ENCODE measurements around the gene AGTRAP. TPM values are rescaled to one million over a fixed set of nuclear protein-coding genes. Genes with fewer than 3 reads are reported as not detected.

The AGTRAP gene
- total and polyA plus RNA-seq, 12 donors, result 23.4 to 104 (median 45.1) TPM

DNA sequence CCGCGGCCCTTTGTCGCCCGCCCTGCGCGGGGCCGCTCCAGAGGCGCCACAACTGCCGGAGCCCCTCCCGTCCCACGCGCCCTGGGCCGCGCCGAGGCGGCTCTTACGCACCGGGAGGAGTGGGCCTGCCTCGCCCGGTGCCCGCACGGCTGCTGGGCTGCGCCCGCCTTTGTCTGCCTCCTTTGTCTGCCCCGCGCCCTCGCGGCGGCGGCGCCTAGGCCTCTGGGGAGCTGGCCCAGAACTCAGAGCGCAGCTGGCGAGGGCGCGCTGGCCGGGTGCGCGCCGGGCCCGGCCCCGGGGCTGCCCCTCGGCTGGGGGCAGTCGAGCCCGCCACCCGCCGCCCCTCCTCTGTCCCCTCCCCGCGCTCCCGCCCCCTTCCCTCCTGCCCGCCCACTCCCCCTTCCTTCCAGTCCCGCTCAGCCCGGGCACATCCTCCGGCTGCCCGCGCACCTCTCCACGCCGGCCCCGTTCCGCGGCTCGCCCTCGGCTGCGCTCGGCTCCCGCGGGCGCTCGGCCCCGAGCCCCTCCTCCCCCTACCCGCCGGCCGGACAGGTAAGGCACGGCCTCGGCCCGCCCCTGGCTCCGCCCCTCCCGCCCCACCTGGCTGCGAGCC is 44.5 kb upstream of the AGTRAP start, which contains the start of gene DRAXIN:
Gene DRAXIN (plus strand): TSS at position 409 of the 613 bp plus-strand sequence. CDS start 14,549 bp downstream, outside the sequence.
- DNase-seq, result no peak
- Histone ChIP-seq H3K4me3 (peak within 1 kb of the TSS in 1 of 4 donors; percentile 7), H3K27me3 (peaks cover 43% of the 10 kb centered on the region)

DNA sequence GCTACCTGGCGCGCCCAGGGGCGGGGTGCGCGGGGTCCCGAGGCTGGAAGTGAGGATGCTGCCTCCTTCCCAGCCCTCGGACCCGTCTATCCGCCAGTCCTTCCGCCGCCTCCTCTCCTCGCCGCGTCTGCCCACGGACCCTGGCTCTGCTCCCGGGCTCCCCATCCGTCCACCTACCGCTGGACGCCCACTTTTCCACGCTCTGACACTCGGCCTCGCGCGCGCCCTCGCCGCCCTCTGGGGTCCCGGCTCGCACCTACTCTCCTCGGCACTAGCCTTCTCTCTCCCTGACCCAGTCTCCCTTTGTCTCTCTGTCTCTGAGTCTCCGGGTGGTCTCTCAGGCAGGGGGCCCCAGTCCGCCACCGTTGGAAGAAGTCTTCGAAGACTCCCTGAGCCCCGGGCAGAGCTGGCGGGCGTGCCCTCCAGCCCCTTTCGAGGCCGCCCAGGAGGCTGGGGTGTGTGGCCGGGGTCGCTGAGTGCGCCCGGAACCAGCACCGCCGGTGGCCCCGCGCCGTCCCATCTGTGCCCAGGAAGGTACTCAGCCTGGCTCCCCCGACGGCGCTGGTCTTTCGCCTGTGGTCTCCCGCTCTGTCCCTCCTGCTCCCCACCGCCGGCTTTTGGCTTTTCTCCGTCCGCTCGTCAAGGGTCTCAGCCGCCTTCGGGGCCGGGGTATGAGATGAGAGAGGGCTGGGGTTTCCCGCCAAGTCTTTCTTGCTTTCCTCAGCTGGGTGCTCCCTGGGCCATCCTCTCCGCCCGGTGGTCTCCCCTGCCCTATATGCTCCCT is 43.8 kb upstream of the AGTRAP start:
- DNase-seq, result no peak
- WGBS, 4 donors, result 3 to 8% (median 6%) methylated on average over 7 to 64 of the region's 64 CpGs
- H3K27me3 ChIP-seq, result peaks cover 43% of the 10 kb centered on the region
- no peaks in the 10 kb centered on the region for H3K36me3 ChIP-seq (replicated peaks in 1 of 2)
- H3K4me3 ChIP-seq, result no peak overlapping the region
- no peak overlapping the region for H3K27ac ChIP-seq
- intact Hi-C loops (cut with DNase I), result no loop called here
- no peaks in the 10 kb centered on the region for H3K9me3 ChIP-seq (replicated peaks in 1 of 3)
- H3K4me1 ChIP-seq (replicated peaks in 1 of 2), result peaks cover 0 to 13% of the 10 kb centered on the region in 2 donors
- TF ChIP-seq, protein P1, sequence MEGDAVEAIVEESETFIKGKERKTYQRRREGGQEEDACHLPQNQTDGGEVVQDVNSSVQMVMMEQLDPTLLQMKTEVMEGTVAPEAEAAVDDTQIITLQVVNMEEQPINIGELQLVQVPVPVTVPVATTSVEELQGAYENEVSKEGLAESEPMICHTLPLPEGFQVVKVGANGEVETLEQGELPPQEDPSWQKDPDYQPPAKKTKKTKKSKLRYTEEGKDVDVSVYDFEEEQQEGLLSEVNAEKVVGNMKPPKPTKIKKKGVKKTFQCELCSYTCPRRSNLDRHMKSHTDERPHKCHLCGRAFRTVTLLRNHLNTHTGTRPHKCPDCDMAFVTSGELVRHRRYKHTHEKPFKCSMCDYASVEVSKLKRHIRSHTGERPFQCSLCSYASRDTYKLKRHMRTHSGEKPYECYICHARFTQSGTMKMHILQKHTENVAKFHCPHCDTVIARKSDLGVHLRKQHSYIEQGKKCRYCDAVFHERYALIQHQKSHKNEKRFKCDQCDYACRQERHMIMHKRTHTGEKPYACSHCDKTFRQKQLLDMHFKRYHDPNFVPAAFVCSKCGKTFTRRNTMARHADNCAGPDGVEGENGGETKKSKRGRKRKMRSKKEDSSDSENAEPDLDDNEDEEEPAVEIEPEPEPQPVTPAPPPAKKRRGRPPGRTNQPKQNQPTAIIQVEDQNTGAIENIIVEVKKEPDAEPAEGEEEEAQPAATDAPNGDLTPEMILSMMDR (IDR thresholded peaks at IDR 0.05), result no peak
- TF ChIP-seq POLR2A (IDR thresholded peaks at IDR 0.05), result no peak

More for the DNA sequence above, 44.5 kb upstream of the AGTRAP start, which contains the start of gene DRAXIN:
- WGBS, 4 donors, result 0 to 1% (median 1%) methylated on average over 10 to 74 of the region's 78 CpGs; no CpG with 5 or more reads in 1 of the 4 donors
- intact Hi-C loops (cut with DNase I), result no loop called here
- TF ChIP-seq, protein P1 (IDR thresholded peaks at IDR 0.05), result no peak
- TF ChIP-seq POLR2A (IDR thresholded peaks at IDR 0.05), result no peak
- H3K36me3 ChIP-seq (replicated peaks in 1 of 2), result no peaks in the 10 kb centered on the region
- H3K27ac ChIP-seq, result no peak within 1 kb of the TSS
- no peaks in the 10 kb centered on the region for H3K9me3 ChIP-seq (replicated peaks in 1 of 3)
- H3K4me1 ChIP-seq (replicated peaks in 1 of 2), result peaks cover 0 to 13% of the 10 kb centered on the region in 2 donors

DNA sequence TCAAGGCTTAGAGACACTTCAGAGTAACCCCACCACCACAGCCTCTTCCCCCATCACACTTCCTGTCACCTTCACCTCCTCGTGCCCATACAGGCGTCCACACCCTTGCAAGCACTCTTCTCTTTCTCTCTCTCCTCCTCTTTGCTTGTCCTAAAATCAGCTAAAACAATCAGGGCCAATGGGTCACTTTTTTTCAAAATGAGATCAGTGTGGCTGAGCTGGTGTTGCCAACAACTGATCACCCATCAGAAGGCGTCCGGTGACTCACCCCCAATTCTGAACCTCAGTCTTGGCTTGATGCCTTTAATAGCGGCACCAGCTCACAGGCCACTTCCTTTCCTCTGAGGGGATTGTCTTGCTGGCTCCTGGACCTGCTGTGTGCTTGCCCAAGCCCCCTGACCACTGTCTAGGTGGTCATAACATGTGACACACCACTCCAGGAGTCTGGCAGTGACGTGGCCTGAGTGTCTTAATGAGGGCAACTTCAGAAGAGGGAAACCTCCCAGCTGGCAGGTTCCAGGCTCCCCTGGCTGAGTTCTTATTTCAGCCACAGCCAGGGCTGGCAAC is 42.8 kb upstream of the AGTRAP start:
- Histone ChIP-seq H3K4me1 (replicated peaks in 1 of 2) (peaks cover 0 to 13% of the 10 kb centered on the region in 2 donors), H3K27ac (no peak overlapping the region), H3K9me3 (replicated peaks in 1 of 3) (no peaks in the 10 kb centered on the region), H3K4me3 (no peak overlapping the region), H3K27me3 (peaks cover 43% of the 10 kb centered on the region), H3K36me3 (replicated peaks in 1 of 2) (no peaks in the 10 kb centered on the region)
- intact Hi-C loops (cut with DNase I), result no loop called here
- TF ChIP-seq, protein P1 (IDR thresholded peaks at IDR 0.05), result no peak
- TF ChIP-seq POLR2A (IDR thresholded peaks at IDR 0.05), result no peak
- peak; percentile 50 to 79 (median 79) for DNase-seq
- WGBS, 4 donors, result 6 to 15% (median 8%) methylated on average over 5 to 6 of the region's 6 CpGs

DNA sequence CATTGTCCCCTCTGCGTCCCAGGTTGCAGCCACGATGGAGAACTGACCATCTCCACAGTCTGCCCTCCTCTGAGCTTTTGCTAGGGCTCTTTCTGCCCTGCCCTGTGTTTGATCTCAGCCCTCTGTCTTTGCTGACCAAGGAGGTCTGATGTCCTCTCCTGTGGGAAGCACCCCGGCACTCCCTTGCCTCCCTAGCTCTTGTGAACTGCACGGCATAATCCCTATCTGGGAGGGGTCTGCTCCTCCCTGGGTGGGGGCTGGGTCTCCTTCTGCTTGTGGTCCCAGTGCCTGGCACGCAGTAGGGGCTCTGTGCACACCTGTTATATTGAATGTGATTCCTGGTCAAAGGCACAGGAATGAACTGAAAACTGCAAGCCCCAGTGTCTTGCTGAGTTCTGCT is 42.0 kb upstream of the AGTRAP start:
- 65 to 79% (median 71%) methylated on average over 4 to 5 of the region's 5 CpGs for WGBS, 4 donors
- H3K27me3 ChIP-seq, result peaks cover 38% of the 10 kb centered on the region
- no peak overlapping the region for H3K27ac ChIP-seq
- no peak overlapping the region for H3K4me3 ChIP-seq
- intact Hi-C loops (cut with DNase I), result no loop called here
- H3K9me3 ChIP-seq (replicated peaks in 1 of 3), result no peaks in the 10 kb centered on the region
- TF ChIP-seq, protein P1 (IDR thresholded peaks at IDR 0.05), result no peak
- TF ChIP-seq POLR2A (IDR thresholded peaks at IDR 0.05), result no peak
- no peaks in the 10 kb centered on the region for H3K36me3 ChIP-seq (replicated peaks in 1 of 2)
- DNase-seq, result no peak
- H3K4me1 ChIP-seq (replicated peaks in 1 of 2), result peaks cover 0 to 13% of the 10 kb centered on the region in 2 donors

All from adrenal gland (tissue), 12 donors.